GM19467 (cell line): ENCODE results near the gene TNFRSF12A.
A peak's percentile ranks its signal among the peaks of the same experiment; 100 is the strongest.

Experiments
- ATAC-seq: cut with Tn5 transposase; IDR thresholded peaks from one replicate; pipeline ENCODE4 v1.9.1; 2021; ENCODE audit warnings: mild to moderate bottlenecking, moderate library complexity; ENCODE audit not compliant: unreplicated experiment

Gene TNFRSF12A

DNA sequence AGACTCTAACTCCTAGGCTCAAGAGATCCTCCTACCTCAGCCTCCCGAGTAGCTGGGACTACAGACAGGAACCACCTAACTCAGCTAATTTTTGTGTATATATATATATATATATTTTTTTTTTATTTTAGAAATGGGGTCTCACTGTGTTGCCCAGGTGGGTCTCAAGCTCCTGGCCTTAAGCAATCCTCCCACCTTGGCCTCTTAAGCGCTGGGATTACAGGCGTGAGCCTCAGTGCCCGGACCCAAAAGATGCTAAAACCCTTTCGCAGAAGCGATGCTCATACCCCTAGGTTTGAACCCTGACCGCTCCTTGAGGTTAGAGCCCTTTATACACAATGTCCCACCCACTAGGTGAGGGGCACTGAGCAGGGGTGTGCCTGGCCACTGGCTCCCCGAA is 9.7 kb upstream of the TNFRSF12A start:
- no peak for ATAC-seq

DNA sequence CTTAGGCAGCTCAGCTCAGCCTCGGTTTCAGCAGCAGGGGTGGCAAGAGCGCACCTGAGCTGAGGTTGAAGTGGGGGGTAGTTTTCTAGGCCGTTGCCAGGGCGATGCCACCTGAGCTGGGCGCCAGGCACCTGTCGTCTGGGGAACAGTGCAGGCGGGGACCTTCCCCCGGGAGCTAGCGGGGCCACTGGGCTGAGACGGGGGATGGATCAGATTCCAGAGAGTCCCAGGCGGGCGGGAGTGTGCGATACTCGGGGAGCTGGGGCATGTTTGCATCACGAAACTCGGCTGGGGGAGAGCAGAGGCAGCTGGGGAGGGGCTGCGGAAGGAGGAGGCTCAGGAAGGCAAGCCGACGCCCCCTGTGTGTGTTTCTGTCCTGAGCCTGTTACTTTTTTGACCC is 7.9 kb upstream of the TNFRSF12A start:
- no peak for ATAC-seq

DNA sequence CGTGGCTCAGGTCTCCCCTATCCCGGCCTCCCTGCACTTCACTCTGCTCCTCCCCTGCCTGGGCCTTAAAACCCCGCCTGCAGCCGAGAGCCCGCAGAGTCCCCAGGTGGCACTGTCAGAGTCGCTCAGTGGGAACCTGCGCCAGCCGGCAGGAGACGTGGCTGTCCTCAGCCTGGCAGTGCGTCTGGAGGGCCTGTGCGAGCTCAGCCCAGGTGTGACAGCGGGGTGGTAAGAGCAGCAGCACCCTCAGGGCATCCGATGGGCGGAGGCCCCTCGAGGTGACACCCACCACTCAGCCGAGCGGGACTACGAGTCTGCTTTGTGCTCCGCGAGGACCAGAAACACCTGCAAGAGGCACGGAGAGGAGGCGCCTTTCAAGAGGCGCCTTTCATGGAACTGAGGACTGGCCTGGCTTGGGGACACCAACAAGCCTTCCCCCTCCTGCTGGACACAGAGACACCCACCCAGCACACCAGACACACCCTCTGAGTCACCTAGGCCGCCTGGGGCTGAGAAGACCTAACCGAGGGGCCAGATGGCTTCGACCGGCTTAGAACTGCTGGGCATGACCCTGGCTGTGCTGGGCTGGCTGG is 7.2 kb upstream of the TNFRSF12A start, which contains the start of gene CLDN9:
TSS of gene CLDN9 (plus strand) at position 96 of the 593 bp plus-strand sequence. CDS start at position 536, 440 bp downstream.
- no peak for ATAC-seq

DNA sequence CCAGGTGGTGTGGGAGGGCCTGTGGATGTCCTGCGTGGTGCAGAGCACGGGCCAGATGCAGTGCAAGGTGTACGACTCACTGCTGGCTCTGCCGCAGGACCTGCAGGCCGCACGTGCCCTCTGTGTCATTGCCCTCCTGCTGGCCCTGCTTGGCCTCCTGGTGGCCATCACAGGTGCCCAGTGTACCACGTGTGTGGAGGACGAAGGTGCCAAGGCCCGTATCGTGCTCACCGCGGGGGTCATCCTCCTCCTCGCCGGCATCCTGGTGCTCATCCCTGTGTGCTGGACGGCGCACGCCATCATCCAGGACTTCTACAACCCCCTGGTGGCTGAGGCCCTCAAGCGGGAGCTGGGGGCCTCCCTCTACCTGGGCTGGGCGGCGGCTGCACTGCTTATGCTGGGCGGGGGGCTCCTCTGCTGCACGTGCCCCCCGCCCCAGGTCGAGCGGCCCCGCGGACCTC is 6.6 kb upstream of the TNFRSF12A start:
- ATAC-seq = no peak

DNA sequence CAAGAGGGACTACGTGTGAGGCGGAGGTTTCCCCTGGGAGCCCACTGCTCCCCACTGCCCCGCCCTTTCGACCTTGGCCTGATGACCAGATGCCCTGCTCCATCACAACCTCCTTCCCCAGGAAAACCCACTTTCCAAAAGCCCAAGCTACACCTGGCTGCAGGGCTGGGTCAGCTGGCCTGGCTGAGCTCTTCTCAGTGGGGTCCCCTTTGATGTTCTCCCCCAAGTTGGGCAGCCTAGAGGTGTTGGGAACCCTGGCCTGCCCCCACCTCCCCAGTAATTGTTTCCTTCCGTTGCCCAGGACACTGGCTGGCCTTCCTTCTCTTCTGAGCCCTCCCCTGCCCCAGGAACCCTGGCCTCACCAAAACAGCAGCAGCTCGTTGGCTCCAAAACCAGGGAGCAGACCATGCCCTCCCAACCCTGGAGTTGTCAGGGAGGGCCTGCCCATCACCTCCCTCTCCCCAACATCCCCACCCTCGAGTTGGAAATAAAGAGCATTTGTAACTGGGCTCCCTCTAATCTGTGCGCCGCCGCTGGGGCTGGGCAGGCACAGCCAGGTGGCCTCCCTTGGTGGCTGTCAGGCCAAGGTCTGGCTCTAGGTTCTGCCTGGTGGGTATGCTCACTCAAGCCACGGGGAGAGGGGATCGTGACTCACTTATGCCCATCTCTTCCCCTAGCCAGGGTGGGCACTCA is 6.0 kb upstream of the TNFRSF12A start:
- no peak for ATAC-seq

DNA sequence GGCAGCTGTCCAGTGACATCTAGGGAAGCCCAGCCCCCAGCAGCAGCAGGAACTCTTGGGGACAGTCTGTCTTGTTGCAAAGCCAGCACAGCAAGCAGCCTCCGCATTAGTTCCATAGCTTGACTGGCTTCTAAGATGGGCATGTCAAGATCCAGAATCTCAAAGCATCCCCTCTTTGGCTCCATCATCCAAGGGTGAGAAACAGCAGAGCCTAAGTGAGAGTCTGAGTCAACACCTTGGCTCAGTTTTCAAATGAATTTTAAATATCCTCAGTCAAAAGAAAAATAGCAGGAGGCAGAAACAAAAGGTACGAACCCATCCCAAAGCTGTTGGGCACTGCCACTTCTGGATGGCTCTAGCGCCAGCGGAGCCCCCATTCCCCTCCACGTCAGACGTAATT is 5.2 kb upstream of the TNFRSF12A start:
- ATAC-seq = no peak

DNA sequence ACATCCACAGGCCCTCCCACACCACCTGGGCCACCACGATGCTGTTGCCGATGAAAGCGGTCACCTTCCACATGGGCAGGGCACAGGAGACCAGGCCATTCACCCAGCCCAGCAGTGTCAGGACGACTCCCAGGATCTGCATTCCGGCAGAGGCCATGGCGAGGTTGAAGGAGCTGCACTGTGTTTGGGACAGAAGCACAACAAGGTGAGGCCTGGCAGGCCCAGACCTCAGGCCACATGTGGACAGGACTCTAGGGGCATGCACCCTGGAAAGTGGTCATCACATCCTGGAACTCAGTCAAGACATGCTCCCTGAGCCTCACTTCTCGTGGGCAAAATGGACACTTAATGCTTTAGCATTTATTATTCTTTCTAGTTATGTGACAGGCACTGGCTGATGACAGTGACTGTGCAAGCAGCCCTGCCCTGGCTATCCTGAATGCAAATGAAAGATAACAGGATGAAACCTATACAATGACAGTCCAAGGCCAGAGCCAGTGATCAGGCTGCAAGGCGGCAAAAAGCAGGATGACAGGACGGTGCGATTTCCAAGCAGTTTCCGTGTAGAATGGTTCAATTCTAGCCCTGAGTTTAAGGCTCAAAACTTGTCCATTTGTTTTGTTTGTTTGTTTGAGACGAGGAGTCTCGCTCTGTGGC is 4.2 kb upstream of the TNFRSF12A start:
- ATAC-seq = no peak

DNA sequence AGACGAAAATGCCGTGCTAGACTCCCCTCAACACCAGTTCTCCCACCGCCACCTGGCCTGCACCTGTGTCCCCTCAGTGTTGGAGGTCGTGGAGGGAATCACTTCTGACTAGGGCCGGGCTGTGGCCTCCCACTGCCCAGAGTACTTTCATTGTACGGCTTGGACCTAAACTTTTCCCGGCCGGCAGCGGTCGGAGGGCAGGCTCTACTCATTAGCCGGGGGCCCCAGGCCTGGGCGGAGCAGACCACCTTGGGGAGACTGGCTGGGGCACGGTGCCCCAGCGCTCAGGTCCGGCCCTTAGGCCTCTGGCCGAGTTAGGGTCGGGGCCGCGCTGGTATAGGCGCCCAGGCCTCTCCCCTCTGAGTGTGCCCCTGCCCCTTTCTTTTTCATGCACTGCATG is 2.8 kb upstream of the TNFRSF12A start:
- ATAC-seq = no peak

DNA sequence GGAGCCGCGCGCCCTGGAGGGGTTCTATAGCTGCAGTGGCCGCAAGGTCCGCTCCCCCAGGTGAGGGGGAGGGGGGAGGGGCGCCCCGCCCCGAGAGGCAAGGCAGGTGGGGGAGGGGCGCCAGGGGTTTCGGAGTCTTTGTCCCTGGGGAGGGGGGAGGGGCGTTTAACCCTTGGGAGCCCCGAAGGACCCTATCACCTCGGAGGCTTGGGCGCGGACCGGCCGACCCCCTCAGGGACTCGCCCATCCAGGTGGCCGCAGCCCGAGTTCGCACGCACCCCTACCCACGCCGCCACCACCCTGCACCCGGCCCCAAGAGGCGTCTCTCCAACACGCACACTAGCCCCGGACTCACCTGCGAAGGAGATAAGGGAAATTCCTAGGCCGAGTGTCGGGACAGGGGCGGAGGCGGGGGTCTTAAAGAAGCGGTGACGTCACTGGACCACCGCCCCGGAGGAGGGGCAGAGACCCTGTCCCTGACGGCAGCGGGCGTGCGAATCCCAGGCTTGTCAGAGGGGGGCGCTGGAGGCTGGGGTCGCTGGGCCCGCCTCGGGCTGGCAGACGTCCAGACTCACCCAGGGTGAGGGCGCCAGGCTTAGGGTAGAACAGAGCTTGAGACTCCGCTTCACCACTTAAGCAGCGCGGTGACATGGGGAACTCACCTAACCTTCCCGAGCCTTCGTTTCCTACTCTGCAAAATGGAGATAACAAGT is 2.2 kb upstream of the TNFRSF12A start, which contains the start of gene CLDN6:
TSS of gene CLDN6 (minus strand) at position 390 of the 713 bp plus-strand sequence. CDS start 2,162 bp downstream, outside the sequence.
- no peak for ATAC-seq

DNA sequence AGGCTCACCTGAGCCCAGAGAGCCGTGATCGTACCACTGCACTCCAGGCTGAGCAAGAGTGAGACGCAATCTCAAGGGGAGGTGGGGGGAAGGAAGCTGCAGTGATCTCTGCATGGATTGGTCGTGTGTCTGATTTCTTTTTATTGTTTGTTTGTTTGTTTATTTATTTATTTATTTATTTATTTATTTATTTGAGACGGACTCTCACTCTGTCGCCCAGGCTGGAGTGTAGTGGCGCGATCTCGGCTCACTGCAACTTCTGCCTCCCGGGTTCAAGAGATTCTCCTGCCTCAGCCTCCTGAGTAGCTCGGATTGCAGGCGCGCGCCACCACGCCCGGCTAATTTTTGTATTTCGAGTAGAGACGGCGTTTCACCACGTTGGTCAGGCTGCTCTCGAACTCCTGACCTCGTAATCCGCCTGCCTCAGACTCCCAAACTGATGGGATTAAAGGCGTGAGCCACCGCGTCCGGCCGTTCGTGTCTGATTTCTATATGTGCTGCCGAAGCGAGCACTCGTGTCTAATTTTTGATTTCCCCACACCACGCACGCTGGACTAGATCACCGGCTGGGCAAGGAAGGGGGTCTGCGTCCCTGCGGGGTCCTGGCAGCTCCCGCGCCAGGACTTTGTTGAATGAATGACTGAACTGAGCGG is 448 bp upstream of the TNFRSF12A start:
- no peak for ATAC-seq

DNA sequence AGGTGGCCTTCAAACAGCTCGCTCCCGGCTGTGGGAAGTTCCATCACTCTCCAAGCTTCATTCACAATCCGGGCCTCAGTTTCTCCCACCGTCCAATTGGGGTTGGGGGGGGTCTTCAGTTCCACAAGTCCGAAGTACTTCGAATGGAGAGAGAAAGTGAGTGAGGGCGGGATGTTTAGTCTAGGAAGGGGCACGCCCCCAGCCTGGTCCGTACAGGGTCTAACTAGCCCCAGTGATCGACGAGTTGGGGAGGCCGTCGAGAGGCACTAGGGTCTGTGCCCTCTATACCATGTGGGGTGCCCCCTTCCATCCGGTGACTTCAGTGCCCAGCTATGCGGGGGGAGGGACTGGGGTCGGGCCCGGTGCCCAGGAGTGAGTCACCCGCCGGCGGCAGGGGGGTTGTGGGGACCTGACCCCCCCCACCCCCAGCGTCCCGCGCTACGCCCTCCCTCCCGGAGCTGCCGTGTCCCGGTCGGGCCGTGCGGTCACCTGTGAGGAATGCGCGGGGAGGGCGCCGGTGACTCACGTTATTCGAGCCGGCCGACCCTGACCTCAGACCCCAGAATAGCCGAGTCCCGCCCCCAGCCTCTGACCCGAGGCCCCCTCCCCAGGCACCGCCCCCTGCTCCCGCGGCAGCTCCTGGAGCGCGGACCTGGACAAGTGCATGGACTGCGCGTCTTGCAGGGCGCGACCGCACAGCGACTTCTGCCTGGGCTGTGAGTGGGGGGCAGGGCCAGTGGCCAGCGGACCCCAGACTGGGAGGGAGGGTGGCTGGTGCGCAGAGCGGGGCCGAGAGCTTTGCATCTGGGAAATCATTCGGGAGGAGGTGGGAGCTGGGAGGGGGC is 658 bp downstream of the TNFRSF12A start:
- no peak for ATAC-seq

DNA sequence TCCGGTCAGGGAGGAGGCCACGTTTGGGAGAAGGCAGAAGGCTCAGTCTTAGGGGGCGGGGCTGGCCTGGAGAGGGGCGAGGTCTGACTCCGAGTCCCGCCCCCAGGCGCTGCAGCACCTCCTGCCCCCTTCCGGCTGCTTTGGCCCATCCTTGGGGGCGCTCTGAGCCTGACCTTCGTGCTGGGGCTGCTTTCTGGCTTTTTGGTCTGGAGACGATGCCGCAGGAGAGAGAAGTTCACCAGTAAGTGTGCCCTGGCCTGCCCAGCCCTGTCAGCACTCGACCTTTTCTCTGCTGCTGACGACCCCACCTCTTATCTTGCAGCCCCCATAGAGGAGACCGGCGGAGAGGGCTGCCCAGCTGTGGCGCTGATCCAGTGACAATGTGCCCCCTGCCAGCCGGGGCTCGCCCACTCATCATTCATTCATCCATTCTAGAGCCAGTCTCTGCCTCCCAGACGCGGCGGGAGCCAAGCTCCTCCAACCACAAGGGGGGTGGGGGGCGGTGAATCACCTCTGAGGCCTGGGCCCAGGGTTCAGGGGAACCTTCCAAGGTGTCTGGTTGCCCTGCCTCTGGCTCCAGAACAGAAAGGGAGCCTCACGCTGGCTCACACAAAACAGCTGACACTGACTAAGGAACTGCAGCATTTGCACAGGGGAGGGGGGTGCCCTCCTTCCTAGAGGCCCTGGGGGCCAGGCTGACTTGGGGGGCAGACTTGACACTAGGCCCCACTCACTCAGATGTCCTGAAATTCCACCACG is 1.5 kb downstream of the TNFRSF12A start:
- no peak for ATAC-seq

DNA sequence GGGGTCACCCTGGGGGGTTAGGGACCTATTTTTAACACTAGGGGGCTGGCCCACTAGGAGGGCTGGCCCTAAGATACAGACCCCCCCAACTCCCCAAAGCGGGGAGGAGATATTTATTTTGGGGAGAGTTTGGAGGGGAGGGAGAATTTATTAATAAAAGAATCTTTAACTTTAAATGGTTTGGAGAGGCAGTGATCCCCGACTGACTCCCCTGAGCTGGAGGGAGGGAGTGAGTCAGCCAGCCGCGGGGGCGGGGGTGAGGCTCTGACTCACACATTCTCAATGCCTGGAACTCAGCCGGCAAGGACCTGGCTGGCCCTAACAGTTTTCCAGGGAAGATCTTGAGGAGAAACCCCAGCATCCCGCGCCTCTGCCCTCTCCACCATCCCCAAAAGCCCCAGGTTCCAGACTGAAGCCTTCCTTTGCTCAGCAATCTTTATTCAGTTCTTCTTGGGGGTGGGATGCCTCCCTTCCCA is 2.1 kb downstream of the TNFRSF12A start:
- no peak for ATAC-seq

DNA sequence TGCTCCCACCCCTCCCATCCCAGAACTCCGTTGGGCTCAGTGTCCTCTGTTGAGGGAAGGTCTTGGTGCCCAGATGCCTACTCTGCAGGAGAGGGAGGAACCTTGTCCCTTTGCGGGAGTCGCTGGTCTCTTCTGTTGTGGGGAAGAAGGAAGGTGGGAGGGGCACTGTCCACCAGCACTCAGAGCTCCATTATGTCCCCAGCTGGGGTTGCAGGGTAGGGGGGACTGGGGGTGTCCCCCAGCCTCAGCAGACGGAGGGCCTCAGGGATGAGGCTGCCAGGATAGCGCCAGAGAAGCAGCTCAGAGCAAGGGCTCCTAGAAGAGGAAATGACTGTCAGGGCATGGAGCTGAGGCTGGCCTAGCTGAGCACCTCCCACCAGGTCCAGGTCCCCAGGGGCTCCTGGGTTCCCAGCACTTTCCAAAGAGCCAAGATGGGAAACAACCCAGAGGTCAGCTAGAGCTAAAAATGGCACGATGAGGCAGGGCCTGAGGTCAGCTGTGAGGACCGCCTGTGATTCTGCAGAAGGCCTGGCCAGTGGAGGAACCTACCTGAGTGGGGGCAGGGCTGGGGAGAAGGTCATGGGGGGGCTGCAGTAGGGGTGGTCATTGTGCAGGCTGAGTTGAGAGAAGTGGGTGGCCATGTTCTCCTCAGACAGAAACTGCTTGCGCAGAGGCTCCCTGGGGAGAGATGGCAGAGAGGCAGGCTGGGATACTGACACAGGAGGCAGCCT is 2.7 kb downstream of the TNFRSF12A start:
- no peak for ATAC-seq

DNA sequence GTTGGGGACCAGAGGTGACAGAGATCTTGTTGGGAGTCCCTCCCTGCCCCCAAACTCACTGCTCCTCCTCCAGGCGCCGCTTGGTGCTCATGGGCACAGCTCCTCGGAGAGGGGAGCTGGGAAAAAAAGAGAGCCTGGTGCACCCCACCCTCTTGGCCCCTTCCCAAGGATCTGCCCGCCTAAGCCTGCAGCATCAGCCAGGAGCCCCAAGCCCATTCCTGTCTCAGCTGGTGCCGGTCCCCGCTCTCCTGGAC is 3.2 kb downstream of the TNFRSF12A start:
- no peak for ATAC-seq

DNA sequence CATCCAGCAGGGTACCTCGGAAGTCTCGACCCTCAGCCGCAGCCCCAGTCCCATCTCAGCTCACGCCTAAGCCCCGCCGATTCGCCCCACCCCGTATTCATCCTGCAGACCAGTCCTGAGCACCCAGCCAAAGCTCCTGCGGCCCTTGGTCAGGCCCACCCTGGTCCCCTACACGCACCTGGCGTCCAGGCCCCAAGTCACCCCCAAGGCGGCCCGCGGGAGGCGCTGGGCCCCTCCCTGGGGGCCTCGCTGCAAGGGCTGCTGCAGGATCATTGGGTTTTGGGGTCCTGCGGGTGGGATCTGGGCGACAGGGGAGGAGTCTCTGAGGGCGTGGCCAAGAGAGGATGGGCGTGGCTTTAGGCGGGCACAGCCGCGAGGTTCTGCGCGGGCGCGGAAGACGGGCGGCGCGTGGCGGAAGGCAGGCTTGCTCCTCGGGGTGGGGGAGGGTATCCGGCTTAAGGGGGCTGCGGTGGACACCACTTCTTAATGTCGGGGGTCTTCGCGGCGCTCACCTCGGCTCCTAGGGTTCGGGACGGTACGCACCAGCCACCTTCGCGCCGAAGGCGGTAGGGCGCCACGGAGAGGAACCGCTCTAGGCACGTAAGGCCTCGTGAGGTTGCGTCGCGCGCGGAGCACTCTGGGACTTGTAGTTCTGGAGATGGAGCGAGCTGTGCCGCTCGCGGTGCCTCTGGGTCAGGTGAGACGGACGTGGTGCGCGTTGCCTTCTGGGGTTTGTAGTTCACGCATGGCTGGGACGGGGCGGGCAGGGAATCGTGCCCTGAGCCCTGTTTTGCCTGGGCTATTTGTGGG is 3.7 kb downstream of the TNFRSF12A start, which contains the start of the genes HCFC1R1 and THOC6:
TSS of gene HCFC1R1 (minus strand) at position 274 of the 810 bp plus-strand sequence. CDS start at position 273, 1 bp downstream.
TSS of gene THOC6 (plus strand) at position 367 of the 810 bp plus-strand sequence. CDS start at position 659, 292 bp downstream.
- peak; percentile 65 for ATAC-seq
